ENCODE results near the gene SPHK2.
"Not testable (repeated sequence)": the region's sequence is repeated elsewhere in the genome, so short reads cannot be mapped to it uniquely, and the experiment has no call there.

SPHK2 gene

GRCh38 chr19:48631225-48631624 lies 11.9 kb downstream of the SPHK2 start:
- peaks cover 32% of the 10 kb centered on the region for H3K4me1 ChIP-seq (ENCODE audit: control insufficient read depth, insufficient read depth, low read length, poor library complexity, severe bottlenecking)
- no peak overlapping the region for H3K27ac ChIP-seq (ENCODE audit: insufficient read depth, low read length, poor library complexity, severe bottlenecking)
- H3K36me3 ChIP-seq (ENCODE audit: control insufficient read depth, insufficient read depth, low read length) = peaks cover 38% of the 10 kb centered on the region
- no peak for DNase-seq
- no peaks in the 10 kb centered on the region for H3K27me3 ChIP-seq (replicated peaks; ENCODE audit: control insufficient read depth, insufficient read depth, low read length, poor library complexity, severe bottlenecking)
- no peaks in the 10 kb centered on the region for H3K9me3 ChIP-seq (ENCODE audit: control insufficient read depth, low read length)
- H3K4me3 ChIP-seq (ENCODE audit: insufficient read depth, low read depth, low read length, poor library complexity, severe bottlenecking) = no peak overlapping the region

GRCh38 chr19:48632286-48632685 lies 13.0 kb downstream of the SPHK2 start:
- H3K27ac ChIP-seq (ENCODE audit: insufficient read depth, low read length, poor library complexity, severe bottlenecking); H3K9me3 ChIP-seq (ENCODE audit: control insufficient read depth, low read length); H3K27me3 ChIP-seq (replicated peaks; ENCODE audit: control insufficient read depth, insufficient read depth, low read length, poor library complexity, severe bottlenecking); DNase-seq; H3K4me3 ChIP-seq (ENCODE audit: insufficient read depth, low read depth, low read length, poor library complexity, severe bottlenecking): not testable (repeated sequence)
- peaks cover 30% of the 10 kb centered on the region for H3K4me1 ChIP-seq (ENCODE audit: control insufficient read depth, insufficient read depth, low read length, poor library complexity, severe bottlenecking)
- peaks cover 38% of the 10 kb centered on the region for H3K36me3 ChIP-seq (ENCODE audit: control insufficient read depth, insufficient read depth, low read length)

GRCh38 chr19:48632692-48633147 lies 13.4 kb downstream of the SPHK2 start:
- Histone ChIP-seq H3K9me3 (ENCODE audit: control insufficient read depth, low read length) (no peaks in the 10 kb centered on the region), H3K27me3 (replicated peaks; ENCODE audit: control insufficient read depth, insufficient read depth, low read length, poor library complexity, severe bottlenecking) (no peaks in the 10 kb centered on the region), H3K36me3 (ENCODE audit: control insufficient read depth, insufficient read depth, low read length) (peaks cover 38% of the 10 kb centered on the region), H3K4me3 (ENCODE audit: insufficient read depth, low read depth, low read length, poor library complexity, severe bottlenecking) (no peak overlapping the region), H3K4me1 (ENCODE audit: control insufficient read depth, insufficient read depth, low read length, poor library complexity, severe bottlenecking) (peaks cover 29% of the 10 kb centered on the region), H3K27ac (ENCODE audit: insufficient read depth, low read length, poor library complexity, severe bottlenecking) (no peak overlapping the region)
- no peak for DNase-seq

- Histone ChIP-seq H3K4me1 (ENCODE audit: control insufficient read depth, insufficient read depth, low read length, poor library complexity, severe bottlenecking) (peaks cover 29% of the 10 kb centered on the region), H3K36me3 (ENCODE audit: control insufficient read depth, insufficient read depth, low read length) (peaks cover 38% of the 10 kb centered on the region), H3K27me3 (replicated peaks; ENCODE audit: control insufficient read depth, insufficient read depth, low read length, poor library complexity, severe bottlenecking) (no peaks in the 10 kb centered on the region), H3K4me3 (ENCODE audit: insufficient read depth, low read depth, low read length, poor library complexity, severe bottlenecking) (no peak overlapping the region), H3K27ac (ENCODE audit: insufficient read depth, low read length, poor library complexity, severe bottlenecking) (peak overlapping the region; percentile 88), H3K9me3 (ENCODE audit: control insufficient read depth, low read length) (no peaks in the 10 kb centered on the region)
- DNase-seq = no peak
Observed at GRCh38 chr19:48633148-48634035, 14.1 kb downstream of the SPHK2 start.

- peaks cover 38% of the 10 kb centered on the region for H3K36me3 ChIP-seq (ENCODE audit: control insufficient read depth, insufficient read depth, low read length)
- H3K4me3 ChIP-seq (ENCODE audit: insufficient read depth, low read depth, low read length, poor library complexity, severe bottlenecking) = peak overlapping the region; percentile 31
- H3K27ac ChIP-seq (ENCODE audit: insufficient read depth, low read length, poor library complexity, severe bottlenecking) = peak overlapping the region; percentile 88
Observed at GRCh38 chr19:48634036-48634342, 14.7 kb downstream of the SPHK2 start.

GRCh38 chr19:48634424-48635262 lies 15.3 kb downstream of the SPHK2 start:
- peaks cover 29% of the 10 kb centered on the region for H3K4me1 ChIP-seq (ENCODE audit: control insufficient read depth, insufficient read depth, low read length, poor library complexity, severe bottlenecking)
- no peaks in the 10 kb centered on the region for H3K27me3 ChIP-seq (replicated peaks; ENCODE audit: control insufficient read depth, insufficient read depth, low read length, poor library complexity, severe bottlenecking)
- H3K36me3 ChIP-seq (ENCODE audit: control insufficient read depth, insufficient read depth, low read length) = peaks cover 36% of the 10 kb centered on the region
- peak overlapping the region; percentile 95 for H3K4me3 ChIP-seq (ENCODE audit: insufficient read depth, low read depth, low read length, poor library complexity, severe bottlenecking)
- no peaks in the 10 kb centered on the region for H3K9me3 ChIP-seq (ENCODE audit: control insufficient read depth, low read length)
- peak overlapping the region; percentile 88 for H3K27ac ChIP-seq (ENCODE audit: insufficient read depth, low read length, poor library complexity, severe bottlenecking)
- DNase-seq = peak; percentile 81 to 89 (median 82)

More at GRCh38 chr19:48634036-48634342, 14.7 kb downstream of the SPHK2 start:
- no peak for DNase-seq
- H3K9me3 ChIP-seq (ENCODE audit: control insufficient read depth, low read length) = no peaks in the 10 kb centered on the region
- H3K4me1 ChIP-seq (ENCODE audit: control insufficient read depth, insufficient read depth, low read length, poor library complexity, severe bottlenecking) = peaks cover 29% of the 10 kb centered on the region
- H3K27me3 ChIP-seq (replicated peaks; ENCODE audit: control insufficient read depth, insufficient read depth, low read length, poor library complexity, severe bottlenecking) = no peaks in the 10 kb centered on the region

GRCh38 chr19:48635263-48635965 lies 16.1 kb downstream of the SPHK2 start:
- no peaks in the 10 kb centered on the region for H3K9me3 ChIP-seq (ENCODE audit: control insufficient read depth, low read length)
- DNase-seq = peak; percentile 55 to 62 (median 61)
- H3K4me1 ChIP-seq (ENCODE audit: control insufficient read depth, insufficient read depth, low read length, poor library complexity, severe bottlenecking) = peaks cover 27% of the 10 kb centered on the region
- H3K36me3 ChIP-seq (ENCODE audit: control insufficient read depth, insufficient read depth, low read length) = peaks cover 28% of the 10 kb centered on the region
- peak overlapping the region; percentile 88 for H3K27ac ChIP-seq (ENCODE audit: insufficient read depth, low read length, poor library complexity, severe bottlenecking)
- H3K4me3 ChIP-seq (ENCODE audit: insufficient read depth, low read depth, low read length, poor library complexity, severe bottlenecking) = peak overlapping the region; percentile 95
- no peaks in the 10 kb centered on the region for H3K27me3 ChIP-seq (replicated peaks; ENCODE audit: control insufficient read depth, insufficient read depth, low read length, poor library complexity, severe bottlenecking)

- Histone ChIP-seq H3K36me3 (ENCODE audit: control insufficient read depth, insufficient read depth, low read length) (peaks cover 20% of the 10 kb centered on the region), H3K4me3 (ENCODE audit: insufficient read depth, low read depth, low read length, poor library complexity, severe bottlenecking) (peak overlapping the region; percentile 95), H3K27me3 (replicated peaks; ENCODE audit: control insufficient read depth, insufficient read depth, low read length, poor library complexity, severe bottlenecking) (no peaks in the 10 kb centered on the region), H3K9me3 (ENCODE audit: control insufficient read depth, low read length) (no peaks in the 10 kb centered on the region), H3K4me1 (ENCODE audit: control insufficient read depth, insufficient read depth, low read length, poor library complexity, severe bottlenecking) (peaks cover 22% of the 10 kb centered on the region), H3K27ac (ENCODE audit: insufficient read depth, low read length, poor library complexity, severe bottlenecking) (peak overlapping the region; percentile 88)
- no peak for DNase-seq
Observed at GRCh38 chr19:48635966-48636858, 16.9 kb downstream of the SPHK2 start.

- H3K4me1 ChIP-seq (ENCODE audit: control insufficient read depth, insufficient read depth, low read length, poor library complexity, severe bottlenecking) = peaks cover 22% of the 10 kb centered on the region
- no peak for DNase-seq
- peaks cover 13% of the 10 kb centered on the region for H3K36me3 ChIP-seq (ENCODE audit: control insufficient read depth, insufficient read depth, low read length)
- peak within 1 kb of the TSS; percentile 88 for H3K27ac ChIP-seq (ENCODE audit: insufficient read depth, low read length, poor library complexity, severe bottlenecking)
- peak within 1 kb of the TSS; percentile 95 for H3K4me3 ChIP-seq (ENCODE audit: insufficient read depth, low read depth, low read length, poor library complexity, severe bottlenecking)
- H3K9me3 ChIP-seq (ENCODE audit: control insufficient read depth, low read length) = no peaks in the 10 kb centered on the region
- H3K27me3 ChIP-seq (replicated peaks; ENCODE audit: control insufficient read depth, insufficient read depth, low read length, poor library complexity, severe bottlenecking) = no peaks in the 10 kb centered on the region
Observed at GRCh38 chr19:48636859-48637448, 17.6 kb downstream of the SPHK2 start, which contains the start of gene DBP. Gene DBP, minus strand, starts transcription at chr19:48637379. Its CDS starts 385 bp downstream, at chr19:48636994.
